Vagina (tissue), 2 donors: ENCODE results near the gene OSBPL10. TPM values are rescaled to one million over a fixed set of nuclear protein-coding genes. Genes with fewer than 3 reads are reported as not detected.

ENCODE experiments used
- DNase-seq, 2 donors: peaks; one replicate each; pipeline ENCODE4 v3.0.0-alpha.2; 2017; ENCODE audit errors: extremely low spot score in 2 of 2
- H3K27ac ChIP-seq: fragments of 200-600 bp; sonication (generic); one replicate; pipeline ENCODE4 v1.5.1; 2019
- H3K27me3 ChIP-seq: fragments of 200-600 bp; sonication (generic); one replicate; pipeline ENCODE4 v1.5.1; 2019
- H3K36me3 ChIP-seq, 2 donors: fragments of 200-600 bp; sonication (generic); one replicate each; pipeline ENCODE4 v1.5.1; 2017 to 2019
- H3K4me1 ChIP-seq: fragments of 200-600 bp; sonication (generic); one replicate; pipeline ENCODE4 v1.5.1; 2019
- H3K4me3 ChIP-seq, 2 donors: fragments of 200-600 bp; sonication (generic); 1 replicate in 1 of 2; 2 replicates in 1 of 2; pipeline ENCODE4 v1.5.1; 2016 to 2019
- H3K9me3 ChIP-seq: fragments of 200-600 bp; sonication (generic); one replicate; pipeline ENCODE4 v1.5.1; 2019
- POLR2A ChIP-seq, 2 donors: fragments of 450-650 bp; IDR thresholded peaks; one replicate each; pipeline ENCODE4 v1.6.1; 2017; ENCODE audit warnings: antibody characterized with exemption in 2 of 2, mild to moderate bottlenecking in 2 of 2, moderate library complexity in 2 of 2
- POLR2AphosphoS5 ChIP-seq, 2 donors: sonication (generic); formaldehyde crosslinking; IDR thresholded peaks; one replicate each; pipeline ENCODE4 v1.9.0; 2017; ENCODE audit warnings: antibody characterized with exemption in 2 of 2, mild to moderate bottlenecking in 2 of 2, low read depth in 1 of 2; ENCODE audit not compliant: insufficient read depth in 1 of 2
- intact Hi-C: fragments of 100-400 bp; cut with DNase I; formaldehyde crosslinking; loops from one replicate; pipeline ENCODE4 v1.15.1; 2023
- total RNA-seq: library from RNA; depleted of rRNA; stranded (reverse); fragments of >200 nt; gene quantifications from one replicate; pipeline ENCODE4 v1.2.3, GENCODE V29; 2016
- TF ChIP-seq, protein P1 (sequence below), 3 experiments: fragments of 450-650 bp in 2 of 3; fragments of 200-600 bp in 1 of 3; sonication (generic) in 1 of 3; IDR thresholded peaks; one replicate each; pipeline ENCODE4 v1.5.1; 2017 to 2019; ENCODE audit warnings: antibody characterized with exemption in 3 of 3, mild to moderate bottlenecking in 2 of 3, moderate library complexity in 2 of 3

The OSBPL10 gene
- total RNA-seq, 1 donor from 2014 or later = 33.9 TPM

DNA sequence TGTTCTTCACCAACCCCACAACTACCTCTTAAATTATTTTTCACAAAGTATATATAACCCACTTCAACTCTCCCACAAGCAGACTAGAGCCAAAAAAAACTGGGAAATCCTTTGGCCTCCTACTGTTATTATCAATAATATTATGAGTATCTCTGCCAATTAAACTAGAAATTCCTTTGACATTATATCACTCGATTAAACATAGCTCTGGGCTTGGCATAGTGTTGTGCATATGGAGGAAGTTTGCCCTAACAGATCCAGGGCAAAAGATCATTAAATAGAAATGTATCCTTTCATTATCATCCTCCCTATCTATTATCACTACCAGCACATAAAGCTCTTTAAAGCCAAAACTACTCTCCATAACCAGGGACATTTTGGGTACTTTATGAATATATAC, 74.9 kb downstream of the OSBPL10 start:
- H3K9me3 ChIP-seq = no peaks in the 10 kb centered on the region
- no peaks in the 10 kb centered on the region for H3K27me3 ChIP-seq
- no peak overlapping the region for H3K4me3 ChIP-seq
- H3K27ac ChIP-seq = no peak overlapping the region
- peaks cover 4% of the 10 kb centered on the region for H3K4me1 ChIP-seq
- H3K36me3 ChIP-seq = no peaks in the 10 kb centered on the region
- DNase-seq = no peak
- intact Hi-C loops = no loop called here
- TF ChIP-seq, protein P1, sequence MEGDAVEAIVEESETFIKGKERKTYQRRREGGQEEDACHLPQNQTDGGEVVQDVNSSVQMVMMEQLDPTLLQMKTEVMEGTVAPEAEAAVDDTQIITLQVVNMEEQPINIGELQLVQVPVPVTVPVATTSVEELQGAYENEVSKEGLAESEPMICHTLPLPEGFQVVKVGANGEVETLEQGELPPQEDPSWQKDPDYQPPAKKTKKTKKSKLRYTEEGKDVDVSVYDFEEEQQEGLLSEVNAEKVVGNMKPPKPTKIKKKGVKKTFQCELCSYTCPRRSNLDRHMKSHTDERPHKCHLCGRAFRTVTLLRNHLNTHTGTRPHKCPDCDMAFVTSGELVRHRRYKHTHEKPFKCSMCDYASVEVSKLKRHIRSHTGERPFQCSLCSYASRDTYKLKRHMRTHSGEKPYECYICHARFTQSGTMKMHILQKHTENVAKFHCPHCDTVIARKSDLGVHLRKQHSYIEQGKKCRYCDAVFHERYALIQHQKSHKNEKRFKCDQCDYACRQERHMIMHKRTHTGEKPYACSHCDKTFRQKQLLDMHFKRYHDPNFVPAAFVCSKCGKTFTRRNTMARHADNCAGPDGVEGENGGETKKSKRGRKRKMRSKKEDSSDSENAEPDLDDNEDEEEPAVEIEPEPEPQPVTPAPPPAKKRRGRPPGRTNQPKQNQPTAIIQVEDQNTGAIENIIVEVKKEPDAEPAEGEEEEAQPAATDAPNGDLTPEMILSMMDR (IDR thresholded peaks at IDR 0.05) = no peak
- TF ChIP-seq POLR2A (IDR thresholded peaks at IDR 0.05) = no peak
- no peak for TF ChIP-seq POLR2AphosphoS5 (IDR thresholded peaks at IDR 0.05; ENCODE audit: insufficient read depth in 1 of 2, low read depth in 1 of 2)

DNA sequence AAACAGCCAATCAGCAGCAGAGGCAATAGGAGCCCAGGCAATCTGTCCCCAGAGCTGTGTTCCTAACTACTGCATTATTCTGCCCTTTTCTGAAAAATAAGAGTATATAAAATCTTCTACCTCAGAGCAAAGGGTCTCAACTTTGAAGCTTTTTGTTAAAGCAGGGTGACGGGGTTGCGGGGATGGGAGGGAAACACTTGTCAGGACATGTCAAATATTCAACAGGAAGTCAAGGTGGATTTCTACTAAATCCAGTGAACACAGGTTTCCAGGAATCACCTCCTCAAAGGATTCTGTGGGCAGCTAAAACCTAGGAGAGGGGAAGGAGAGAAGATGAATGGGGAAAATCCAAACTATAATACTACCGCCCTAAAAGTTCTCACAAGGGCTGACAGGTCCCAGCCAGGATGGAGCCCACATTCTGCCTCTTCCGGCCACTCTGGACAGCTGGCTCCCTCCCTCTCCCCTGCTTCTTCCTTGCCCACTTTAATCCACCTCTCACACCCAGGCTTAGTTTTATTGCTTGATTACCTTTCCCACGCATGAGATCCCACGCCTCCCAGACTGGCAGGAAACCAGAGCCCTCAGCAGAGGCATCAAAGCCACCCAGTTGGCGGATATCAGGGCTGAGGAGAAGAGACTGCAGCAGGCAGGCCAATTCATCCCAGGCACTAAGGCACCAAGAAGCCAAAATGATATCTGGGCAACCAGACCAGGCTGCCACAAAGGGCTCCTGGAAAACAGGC, 77.2 kb downstream of the OSBPL10 start:
- TF ChIP-seq POLR2AphosphoS5 (IDR thresholded peaks at IDR 0.05; ENCODE audit: insufficient read depth in 1 of 2, low read depth in 1 of 2) = no peak
- TF ChIP-seq, protein P1 (IDR thresholded peaks at IDR 0.05) = no peak
- no peak for TF ChIP-seq POLR2A (IDR thresholded peaks at IDR 0.05)
- Histone ChIP-seq H3K4me1 (peaks cover 5% of the 10 kb centered on the region), H3K4me3 (no peak overlapping the region), H3K36me3 (no peaks in the 10 kb centered on the region), H3K27ac (no peak overlapping the region), H3K9me3 (no peaks in the 10 kb centered on the region), H3K27me3 (no peaks in the 10 kb centered on the region)
- intact Hi-C loops = no loop called here
- DNase-seq = no peak

DNA sequence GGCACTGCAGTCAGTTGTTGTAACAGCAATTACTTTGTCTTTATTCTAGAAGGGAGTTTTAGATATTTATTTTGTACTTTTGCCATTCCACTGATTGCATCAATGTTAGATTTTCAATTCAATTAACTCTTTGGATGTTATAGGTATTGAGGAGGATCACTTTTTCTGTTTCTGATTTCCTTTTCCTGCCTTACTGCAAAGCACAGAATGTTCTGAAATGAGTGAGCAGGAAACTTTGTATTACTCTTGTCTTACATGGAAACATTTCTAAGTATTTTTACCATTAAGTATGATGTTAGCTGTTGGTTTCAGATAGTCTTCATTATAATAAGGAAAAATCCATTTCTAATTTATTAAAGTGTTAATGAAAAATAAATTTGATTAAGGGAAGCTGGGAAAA, 80.5 kb downstream of the OSBPL10 start:
- no peak overlapping the region for H3K27ac ChIP-seq

DNA sequence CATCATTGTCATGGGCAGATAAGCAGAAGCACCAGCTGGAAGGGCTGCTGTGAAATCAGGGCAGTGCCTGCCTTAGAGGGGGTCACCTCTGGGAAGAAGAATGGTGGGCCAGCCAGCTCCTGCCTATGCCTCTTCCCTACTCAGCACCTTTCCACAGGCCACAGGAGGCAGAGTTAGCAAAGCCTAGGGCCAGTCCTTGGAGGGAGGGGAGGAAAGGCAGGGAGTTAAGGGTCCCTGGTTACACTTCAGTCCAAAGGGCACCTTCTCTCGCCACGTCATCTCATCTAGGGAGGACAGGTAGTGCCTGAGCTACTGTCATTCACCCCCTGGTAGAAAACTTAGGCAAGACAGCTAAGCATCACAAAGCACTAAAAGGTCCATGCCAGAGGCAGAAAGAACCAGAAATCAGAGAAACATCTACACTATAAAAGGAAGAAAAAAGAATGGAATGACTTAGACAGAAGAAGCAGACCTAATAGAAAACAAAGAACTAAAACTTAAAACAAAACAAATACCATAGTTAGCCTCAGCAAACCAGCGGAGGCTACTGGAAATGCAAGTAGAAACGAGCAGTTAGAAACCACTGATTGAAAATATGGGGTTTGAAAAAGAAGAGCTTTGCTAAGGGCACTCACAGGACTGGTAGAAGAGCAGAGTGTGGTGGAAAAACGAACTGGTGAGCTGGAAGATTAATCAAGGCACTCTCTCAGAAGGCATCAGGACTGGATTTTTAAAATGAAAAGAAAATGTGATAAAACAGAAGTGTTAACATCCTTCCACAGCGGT, 84.2 kb downstream of the OSBPL10 start:
- Histone ChIP-seq H3K9me3 (no peaks in the 10 kb centered on the region), H3K27ac (no peak overlapping the region), H3K4me1 (peaks cover 5% of the 10 kb centered on the region), H3K4me3 (no peak overlapping the region), H3K27me3 (no peaks in the 10 kb centered on the region), H3K36me3 (no peaks in the 10 kb centered on the region)
- TF ChIP-seq POLR2A (IDR thresholded peaks at IDR 0.05) (no peak), POLR2AphosphoS5 (IDR thresholded peaks at IDR 0.05; ENCODE audit: insufficient read depth in 1 of 2, low read depth in 1 of 2) (no peak)
- TF ChIP-seq, protein P1 (IDR thresholded peaks at IDR 0.05) = no peak
- no peak for DNase-seq
- intact Hi-C loops = no loop called here

More for the DNA sequence above, 80.5 kb downstream of the OSBPL10 start:
- Histone ChIP-seq H3K27me3 (no peaks in the 10 kb centered on the region), H3K4me1 (peaks cover 5% of the 10 kb centered on the region), H3K9me3 (no peaks in the 10 kb centered on the region), H3K4me3 (no peak overlapping the region), H3K36me3 (no peaks in the 10 kb centered on the region)
- TF ChIP-seq POLR2AphosphoS5 (IDR thresholded peaks at IDR 0.05; ENCODE audit: insufficient read depth in 1 of 2, low read depth in 1 of 2) (no peak), POLR2A (IDR thresholded peaks at IDR 0.05) (no peak)
- TF ChIP-seq, protein P1 (IDR thresholded peaks at IDR 0.05) = no peak
- DNase-seq = no peak
- intact Hi-C loops = no loop called here

DNA sequence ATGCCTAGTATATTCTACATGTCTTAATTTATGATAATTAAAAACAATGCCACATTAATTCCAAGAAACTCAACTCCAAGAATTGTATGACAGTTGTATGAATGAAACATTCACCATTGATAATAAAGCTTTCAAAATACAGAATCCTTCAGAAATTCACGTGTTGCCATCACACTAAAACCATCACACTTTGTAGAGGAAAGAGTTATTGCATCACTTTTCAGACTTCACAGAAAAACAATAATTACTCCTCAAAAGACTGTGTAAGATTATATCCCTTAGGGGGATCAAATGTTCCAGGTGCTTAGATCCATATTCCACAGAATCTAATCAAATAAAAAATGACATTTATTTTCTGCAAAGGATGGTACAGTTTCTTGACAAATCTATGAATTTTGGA, 85.0 kb downstream of the OSBPL10 start:
- no peak overlapping the region for H3K4me3 ChIP-seq
- intact Hi-C loops = no loop called here
- H3K27ac ChIP-seq = no peak overlapping the region
- TF ChIP-seq POLR2A (IDR thresholded peaks at IDR 0.05) = no peak
- no peak for DNase-seq
- H3K9me3 ChIP-seq = no peaks in the 10 kb centered on the region
- no peaks in the 10 kb centered on the region for H3K36me3 ChIP-seq
- H3K4me1 ChIP-seq = no peaks in the 10 kb centered on the region
- no peaks in the 10 kb centered on the region for H3K27me3 ChIP-seq
